ENCODE data around the gene BLOC1S1. TPM values are rescaled to one million over a fixed set of nuclear protein-coding genes. Genes with fewer than 3 reads are reported as not detected.

Gene BLOC1S1
- total RNA-seq, 4 donors from 2014 or later, result 159 to 253 (median 196) TPM

GRCh38 chr12:55706568-55707218, 9.2 kb upstream of the BLOC1S1 start:
- H3K27me3 ChIP-seq, result no peaks in the 10 kb centered on the region
- H3K9me3 ChIP-seq, result no peaks in the 10 kb centered on the region
- WGBS, result 20% methylated on average over 2 of the region's 2 CpGs
- intact Hi-C loops (cut with DNase I), result no loop called here
- peak overlapping the region; percentile 71 to 86 (median 74) for H3K4me3 ChIP-seq
- H3K27ac ChIP-seq (replicated peaks in 1 of 4), result peak overlapping the region; percentile 89 to 100 (median 96)
- no peak for DNase-seq (ENCODE audit: extremely low spot score)
- no peak for TF ChIP-seq EP300 (IDR thresholded peaks at IDR 0.05)
- no peak for TF ChIP-seq CTCF (IDR thresholded peaks at IDR 0.05)
- no peak for TF ChIP-seq POLR2A (IDR thresholded peaks at IDR 0.05; ENCODE audit: low read depth)
- TF ChIP-seq POLR2AphosphoS5 (IDR thresholded peaks at IDR 0.05), result no peak
- H3K36me3 ChIP-seq, result peaks cover 0 to 5% (median under 1%) of the 10 kb centered on the region in 4 donors
- peaks cover 36 to 90% (median 82%) of the 10 kb centered on the region in 4 donors for H3K4me1 ChIP-seq

DNA sequence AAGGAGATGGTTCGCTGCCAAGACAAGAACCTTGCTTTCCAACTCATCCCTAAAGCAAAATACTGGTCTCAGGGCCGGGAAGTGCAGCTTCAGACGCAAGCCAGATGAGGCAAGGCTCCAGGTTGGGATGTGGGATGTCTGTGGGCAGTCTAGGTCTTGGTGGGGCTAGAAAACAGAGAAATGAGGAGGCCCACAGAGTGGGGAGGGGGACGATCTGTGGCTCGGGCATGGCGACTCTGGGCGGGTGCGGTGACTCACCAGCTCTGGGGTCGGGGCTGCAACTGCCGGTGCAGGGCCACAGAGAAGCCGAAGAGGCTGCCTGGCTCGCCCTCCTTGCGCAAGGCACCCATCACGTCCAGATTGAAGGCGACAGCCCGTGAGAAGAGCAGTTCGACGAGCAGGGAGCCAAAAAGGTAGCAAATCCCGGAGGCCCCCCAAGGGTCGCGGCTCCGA, 8.6 kb upstream of the BLOC1S1 start:
- intact Hi-C loops (cut with DNase I), result no loop called here
- Histone ChIP-seq H3K4me1 (peaks cover 34 to 90% (median 83%) of the 10 kb centered on the region in 4 donors), H3K27ac (replicated peaks in 1 of 4) (peak overlapping the region; percentile 89 to 100 (median 96)), H3K36me3 (peaks cover 0 to 5% (median 0%) of the 10 kb centered on the region in 4 donors), H3K27me3 (no peaks in the 10 kb centered on the region), H3K4me3 (peak overlapping the region; percentile 71 to 86 (median 74)), H3K9me3 (no peaks in the 10 kb centered on the region)
- WGBS, result 13% methylated on average over 7 of the region's 22 CpGs
- DNase-seq (ENCODE audit: extremely low spot score), result no peak
- TF ChIP-seq POLR2AphosphoS5 (IDR thresholded peaks at IDR 0.05) (no peak), CTCF (IDR thresholded peaks at IDR 0.05) (no peak), POLR2A (IDR thresholded peaks at IDR 0.05; ENCODE audit: low read depth) (no peak), EP300 (IDR thresholded peaks at IDR 0.05) (no peak)

DNA sequence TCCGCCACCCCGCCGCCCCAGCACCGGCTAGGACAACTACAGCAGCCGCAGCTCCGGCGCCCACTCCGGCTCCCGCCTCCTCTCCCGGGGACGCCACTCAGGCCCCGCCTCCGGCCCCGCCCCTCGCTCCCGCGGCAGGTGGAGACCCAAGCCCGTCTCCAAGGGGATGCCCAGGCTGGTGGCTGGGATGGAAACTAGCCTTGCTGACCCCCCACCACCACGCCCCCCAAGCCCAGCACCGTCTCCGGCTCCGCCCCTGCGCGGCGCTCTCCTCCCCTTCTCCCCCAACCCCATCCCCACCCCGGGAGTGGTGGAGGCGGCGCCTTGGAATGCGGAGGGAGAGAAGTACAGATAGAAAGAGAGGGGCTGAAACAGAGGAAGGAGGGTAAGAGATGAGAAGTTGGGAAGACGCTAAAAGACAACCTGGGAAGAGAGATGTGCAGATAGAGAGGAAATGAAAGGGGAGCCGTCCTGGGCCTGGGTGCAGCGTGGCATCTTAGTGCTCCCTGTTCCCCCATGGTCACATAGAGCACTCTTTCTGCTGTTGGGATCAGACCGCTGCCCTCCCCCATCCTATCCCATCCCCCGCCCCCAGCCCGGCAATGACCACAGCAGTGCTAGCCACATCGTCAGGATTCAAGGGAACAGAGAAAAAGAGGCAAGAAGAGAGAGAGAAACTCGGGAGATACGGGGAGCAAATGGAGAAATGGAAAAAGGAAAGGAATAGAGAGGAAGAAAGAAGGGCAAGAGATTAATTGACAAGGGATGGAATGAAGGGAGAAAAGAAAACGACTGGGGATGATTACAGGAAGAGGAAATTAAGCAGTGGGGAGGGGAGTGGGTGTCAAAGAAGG, 7.8 kb upstream of the BLOC1S1 start, which contains the start of gene ITGA7:
Gene ITGA7, minus strand, starts transcription at position 64 of the 854 bp plus-strand sequence. CDS start 222 bp downstream, outside the sequence.
- Histone ChIP-seq H3K9me3 (no peaks in the 10 kb centered on the region), H3K36me3 (no peaks in the 10 kb centered on the region), H3K4me1 (peaks cover 26 to 90% (median 83%) of the 10 kb centered on the region in 4 donors), H3K4me3 (peak within 1 kb of the TSS; percentile 71 to 86 (median 74)), H3K27me3 (no peaks in the 10 kb centered on the region), H3K27ac (replicated peaks in 1 of 4) (peak within 1 kb of the TSS; percentile 89 to 100 (median 96))
- no peak for DNase-seq (ENCODE audit: extremely low spot score)
- 1% methylated on average over 27 of the region's 39 CpGs for WGBS
- intact Hi-C loops (cut with DNase I), result no loop called here
- TF ChIP-seq EP300 (IDR thresholded peaks at IDR 0.05), result no peak
- TF ChIP-seq POLR2A (IDR thresholded peaks at IDR 0.05; ENCODE audit: low read depth), result no peak
- TF ChIP-seq CTCF (IDR thresholded peaks at IDR 0.05), result no peak
- peak; percentile 79 to 91 for TF ChIP-seq POLR2AphosphoS5 (IDR thresholded peaks at IDR 0.05)

- Histone ChIP-seq H3K4me3 (peak overlapping the region; percentile 71 to 86 (median 74)), H3K27ac (replicated peaks in 1 of 4) (peak overlapping the region; percentile 89 to 100 (median 96)), H3K9me3 (no peaks in the 10 kb centered on the region), H3K27me3 (no peaks in the 10 kb centered on the region), H3K4me1 (peaks cover 33 to 90% (median 83%) of the 10 kb centered on the region in 4 donors), H3K36me3 (no peaks in the 10 kb centered on the region)
- WGBS, result 4% methylated on average over 3 of the region's 3 CpGs
- intact Hi-C loops (cut with DNase I), result no loop called here
- no peak for DNase-seq (ENCODE audit: extremely low spot score)
- TF ChIP-seq CTCF (IDR thresholded peaks at IDR 0.05) (no peak), POLR2AphosphoS5 (IDR thresholded peaks at IDR 0.05) (peak; percentile 46 to 64)
Measured at GRCh38 chr12:55708695-55709233, 7.1 kb upstream of the BLOC1S1 start.

All from esophagus muscularis mucosa (tissue), 4 donors.